ENCODE data around the gene FGF14.
A peak's percentile ranks its signal among the peaks of the same experiment; 100 is the strongest.

The FGF14 gene

GRCh38 chr13:101967781-101968180, 434.1 kb downstream of the FGF14 start:
- no peak for DNase-seq

GRCh38 chr13:101967216-101967615, 434.6 kb downstream of the FGF14 start:
- no peak for DNase-seq

DNA sequence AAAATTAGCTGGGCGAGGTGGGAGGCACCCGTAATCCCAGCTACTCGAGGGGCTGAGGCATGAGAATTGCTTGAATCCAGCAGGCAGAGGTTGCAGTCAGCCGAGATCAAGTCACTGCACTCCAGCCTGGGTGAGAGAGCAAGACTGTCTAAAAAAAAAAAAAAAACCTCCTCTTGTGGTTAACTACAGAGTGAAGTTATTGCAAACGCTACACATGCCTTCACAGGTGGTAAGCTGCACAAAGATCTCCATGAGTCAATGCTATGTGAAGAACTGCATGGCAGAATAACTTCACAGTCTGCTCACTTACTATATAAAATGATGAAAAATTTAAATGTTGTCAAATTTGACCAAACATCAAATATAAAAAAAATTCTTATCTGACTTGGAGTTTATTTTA, 436.8 kb downstream of the FGF14 start:
- DNase-seq, result no peak

DNA sequence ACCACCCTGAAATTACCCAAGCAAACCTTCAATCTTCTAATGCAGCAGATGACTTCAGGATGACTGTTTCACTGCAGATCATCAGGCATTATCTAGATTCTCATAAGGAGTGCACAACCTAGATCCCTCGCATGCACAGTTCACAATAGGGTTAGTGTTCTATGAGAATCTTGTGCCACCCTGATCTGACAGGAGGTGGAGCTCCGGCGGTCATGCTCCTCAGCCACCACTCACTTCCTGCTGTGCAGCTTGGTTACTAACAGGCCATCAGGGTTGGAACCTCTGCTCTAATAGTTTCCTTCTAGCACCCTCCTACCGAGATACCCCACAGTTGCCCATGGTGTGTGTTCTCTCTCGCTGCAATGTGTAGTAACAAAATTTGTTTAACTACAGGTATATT, 442.8 kb downstream of the FGF14 start:
- no peak for DNase-seq

DNA sequence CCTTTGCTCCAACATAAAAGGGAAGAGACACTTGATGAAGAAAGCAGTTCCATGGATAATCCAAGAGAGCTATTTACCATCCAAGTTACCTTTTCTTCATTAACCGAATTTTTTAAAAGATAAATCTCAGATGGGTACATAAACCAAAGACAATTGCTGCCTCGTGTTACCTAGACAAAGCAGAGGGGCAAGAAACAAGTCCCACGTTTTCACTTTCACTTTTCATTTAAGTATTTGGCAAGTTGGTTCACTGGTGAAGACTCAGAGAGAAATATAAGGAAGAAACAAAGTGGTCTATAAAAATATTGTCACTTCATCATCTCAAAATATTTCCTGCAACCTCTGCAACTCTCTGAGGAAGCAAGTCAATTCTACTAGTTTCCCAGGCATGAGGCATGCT, 446.1 kb downstream of the FGF14 start:
- no peak for DNase-seq

GRCh38 chr13:101951114-101951513, 450.7 kb downstream of the FGF14 start:
- no peak for DNase-seq

DNA sequence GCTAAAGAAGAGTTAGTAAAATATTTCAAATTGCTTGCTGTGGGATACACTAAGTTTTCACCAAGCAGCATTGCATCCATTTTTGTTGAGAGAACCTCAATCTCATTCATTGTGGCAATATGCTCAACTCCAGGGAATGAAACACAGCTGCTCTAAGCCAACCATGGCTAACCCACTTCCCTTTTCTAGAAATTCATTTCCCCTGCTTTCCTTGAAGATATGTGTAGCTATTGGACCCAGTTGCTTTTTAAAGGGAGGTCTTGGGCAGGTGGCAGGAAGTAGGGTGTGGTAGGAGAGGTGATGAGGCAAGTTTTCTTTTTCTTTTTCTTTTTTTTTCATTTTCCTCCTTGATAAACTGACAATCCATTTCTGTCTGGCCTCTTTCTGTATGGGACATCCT, 452.2 kb downstream of the FGF14 start:
- no peak for DNase-seq

GRCh38 chr13:101946401-101946800, 455.4 kb downstream of the FGF14 start:
- DNase-seq, result no peak

DNA sequence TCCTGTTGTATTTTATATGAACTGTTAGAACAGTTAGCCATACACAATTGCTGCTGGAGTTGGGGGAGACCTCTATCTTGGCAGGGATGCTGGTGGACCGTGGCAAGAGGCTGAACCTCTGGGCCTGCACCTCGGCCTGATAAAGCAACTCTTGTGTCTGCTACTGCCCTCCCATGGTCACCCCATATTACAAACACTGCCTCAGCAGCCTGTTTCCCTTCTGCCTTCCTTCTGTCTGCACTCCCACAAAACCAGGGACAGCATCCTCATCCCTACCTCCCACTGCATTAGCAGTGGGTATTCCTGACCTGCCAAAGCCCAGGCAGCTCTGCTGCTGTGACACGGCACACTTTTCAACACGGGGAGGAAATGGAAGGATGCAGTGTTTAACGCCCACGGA, 456.4 kb downstream of the FGF14 start:
- no peak for DNase-seq

GRCh38 chr13:101944521-101944920, 457.3 kb downstream of the FGF14 start:
- DNase-seq, result no peak

DNA sequence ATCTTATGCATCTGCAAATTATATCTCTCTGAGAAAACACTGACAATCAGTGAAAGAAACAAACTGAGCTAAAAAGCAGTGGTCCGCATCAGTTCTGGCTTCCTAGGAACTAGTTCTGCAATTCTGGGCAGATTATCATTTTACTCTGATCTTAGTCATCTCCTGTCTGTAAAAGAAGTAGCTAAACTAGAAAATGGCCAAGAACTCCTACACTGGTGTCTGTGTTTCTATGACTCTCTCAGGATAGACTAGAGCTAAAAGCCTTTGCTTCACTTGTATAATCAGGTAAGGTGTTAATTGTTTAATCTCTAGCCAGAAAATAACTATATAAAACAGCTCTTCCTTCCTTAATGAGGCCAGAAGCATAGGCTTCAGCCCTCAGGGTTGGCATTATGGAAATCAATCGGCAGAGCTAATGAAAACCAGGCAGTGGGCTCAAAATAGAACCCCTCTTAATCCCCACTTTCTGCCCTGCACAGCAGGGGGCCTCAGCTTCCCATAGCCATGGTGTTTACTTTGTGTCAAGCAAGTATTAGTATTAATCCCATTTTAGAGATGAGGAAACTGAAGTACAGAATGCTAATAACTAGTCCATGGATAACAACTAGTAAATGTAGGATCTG, 459.2 kb downstream of the FGF14 start:
- no peak for DNase-seq

DNA sequence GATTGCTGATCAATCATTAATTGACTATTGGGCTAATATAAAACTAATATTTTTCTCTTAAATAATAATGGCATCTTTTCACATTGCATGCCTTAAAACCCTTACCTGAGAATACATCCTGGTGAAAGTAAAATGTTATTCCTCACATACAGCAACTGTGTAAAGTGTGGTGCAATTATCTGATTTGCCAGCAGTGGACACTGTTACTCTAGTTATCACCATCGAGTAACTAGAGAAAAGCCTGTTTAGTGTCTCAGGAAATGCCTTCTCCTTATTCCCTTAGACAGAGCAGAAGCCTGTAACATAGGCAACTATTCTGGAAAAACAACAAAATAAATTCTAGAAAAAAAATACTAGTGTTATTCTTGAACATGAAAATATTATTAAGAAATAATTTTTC, 459.8 kb downstream of the FGF14 start:
- peak; percentile 86 for DNase-seq

- DNase-seq, result no peak
These were observed 460.6 kb downstream of the FGF14 start for GRCh38 chr13:101941095-101941783.

DNA sequence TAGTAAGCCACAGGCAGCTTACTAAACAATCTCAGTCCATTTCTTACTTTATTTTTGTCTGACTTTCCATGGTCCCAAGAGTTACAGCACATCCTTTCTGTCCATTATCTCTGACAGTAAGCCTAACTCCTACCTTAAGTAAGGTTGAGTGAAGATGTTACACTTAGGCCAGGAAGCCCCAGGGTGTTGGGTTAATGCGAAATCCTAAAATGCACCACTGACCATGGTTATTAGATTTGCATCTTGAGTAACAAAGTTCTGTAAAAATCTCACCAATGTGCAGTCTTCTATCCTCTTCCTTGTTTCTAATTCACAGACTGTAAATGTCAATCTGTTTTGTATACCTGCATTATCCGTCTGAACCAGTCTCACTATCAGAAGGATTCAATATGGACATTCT, 462.5 kb downstream of the FGF14 start:
- DNase-seq, result no peak

DNA sequence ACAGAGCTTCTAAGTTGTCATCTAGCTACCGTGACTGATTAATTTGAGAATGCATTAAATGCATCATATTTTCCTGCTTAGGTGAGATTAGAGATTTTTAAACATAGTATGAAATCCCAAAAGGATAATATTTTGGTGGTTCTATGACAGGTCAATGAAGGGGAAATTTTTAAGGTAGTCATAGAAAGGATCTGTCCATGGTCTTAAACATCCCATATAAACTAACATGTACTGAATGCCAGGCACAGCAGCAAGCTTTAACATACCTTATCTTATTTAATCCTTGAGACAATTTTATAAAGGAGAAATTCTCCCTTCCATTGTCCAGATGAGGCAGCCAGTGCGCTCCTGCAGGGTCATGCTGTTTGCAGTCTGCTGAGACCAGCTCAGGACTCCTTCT, 466.0 kb downstream of the FGF14 start:
- DNase-seq, result no peak

- DNase-seq, result no peak
These were observed 470.7 kb downstream of the FGF14 start for GRCh38 chr13:101931186-101931585.

DNA sequence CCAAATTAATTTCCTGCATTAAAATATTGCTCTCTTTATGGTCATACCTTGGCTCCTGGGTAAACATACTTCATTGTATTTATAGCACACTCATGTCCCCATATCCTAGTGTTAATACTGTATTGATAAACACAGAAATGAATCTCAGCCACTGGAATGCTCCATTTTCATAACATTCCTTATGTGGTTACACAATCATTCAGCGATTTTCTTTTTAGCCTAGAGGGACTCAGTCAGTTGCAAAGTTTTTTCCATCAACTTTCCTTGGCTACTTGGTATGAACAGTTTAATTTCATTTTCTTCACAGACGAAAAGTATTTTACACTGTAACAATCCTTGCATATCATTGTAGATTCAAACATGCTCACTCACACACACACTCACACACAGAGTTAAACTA, 471.5 kb downstream of the FGF14 start:
- no peak for DNase-seq

DNA sequence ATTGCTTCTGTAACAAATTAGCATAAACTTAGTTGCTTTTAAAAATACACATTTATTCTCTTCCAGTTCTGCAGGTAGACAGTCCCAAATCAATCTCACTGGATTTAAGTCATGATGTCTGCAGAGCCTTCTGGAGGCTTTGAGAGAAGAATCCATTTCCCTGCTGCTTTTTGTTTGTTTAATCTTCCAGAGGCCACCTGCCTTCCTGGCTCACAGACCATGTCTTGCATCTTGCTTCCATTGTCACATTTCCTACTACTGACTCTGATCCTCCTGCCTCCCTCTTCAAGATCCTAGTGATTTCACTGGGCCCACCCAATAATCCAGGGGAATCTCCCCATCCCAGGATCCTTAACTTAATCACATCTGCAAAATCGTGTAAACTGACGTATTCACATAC, 476.1 kb downstream of the FGF14 start:
- DNase-seq, result peak; percentile 76

GRCh38 chr13:101919541-101920181, 482.2 kb downstream of the FGF14 start:
- peak; percentile 72 for DNase-seq

DNA sequence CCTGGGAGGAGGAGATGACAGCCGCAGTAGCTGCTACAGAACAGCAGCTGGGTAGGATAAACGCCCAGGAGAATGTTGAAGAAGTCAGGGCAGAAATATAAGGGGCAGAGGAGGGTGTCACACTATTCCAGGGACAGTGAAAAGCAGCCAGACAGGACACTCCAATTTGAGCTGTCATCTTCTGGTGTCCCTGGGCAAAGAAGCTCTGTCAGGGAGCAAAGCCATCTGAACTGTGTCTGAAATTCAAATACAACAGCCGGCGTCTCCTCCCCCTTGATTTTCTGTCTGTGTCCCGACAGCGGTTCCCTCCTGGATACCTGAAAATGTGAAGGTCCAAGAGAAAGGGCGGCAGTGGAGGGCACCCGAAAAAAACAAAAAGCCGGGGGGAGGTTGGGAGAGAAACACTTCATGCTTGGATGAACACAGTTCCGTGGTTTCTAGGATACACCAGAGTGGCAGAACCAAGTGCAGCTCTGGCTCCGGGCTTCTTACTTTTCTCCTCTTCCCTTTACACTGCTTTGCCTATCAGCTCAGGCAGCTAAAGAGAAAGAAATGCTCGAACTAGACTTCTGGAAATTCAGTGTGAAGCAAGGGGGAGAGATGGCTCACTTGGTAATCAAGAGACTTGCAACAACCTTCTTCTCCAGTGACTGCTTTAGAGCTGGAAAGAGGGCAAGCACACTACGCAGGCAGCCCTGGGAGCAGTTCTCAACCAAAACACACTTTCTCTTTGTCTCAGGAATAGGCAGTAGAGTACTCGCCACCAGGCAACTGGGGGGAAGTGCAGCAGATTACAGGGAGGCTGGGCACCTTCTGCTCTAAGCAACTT, 483.8 kb downstream of the FGF14 start:
- peak; percentile 100 for DNase-seq

- peak; percentile 99 for DNase-seq
These were observed 484.4 kb downstream of the FGF14 start for GRCh38 chr13:101917475-101917810.

DNA sequence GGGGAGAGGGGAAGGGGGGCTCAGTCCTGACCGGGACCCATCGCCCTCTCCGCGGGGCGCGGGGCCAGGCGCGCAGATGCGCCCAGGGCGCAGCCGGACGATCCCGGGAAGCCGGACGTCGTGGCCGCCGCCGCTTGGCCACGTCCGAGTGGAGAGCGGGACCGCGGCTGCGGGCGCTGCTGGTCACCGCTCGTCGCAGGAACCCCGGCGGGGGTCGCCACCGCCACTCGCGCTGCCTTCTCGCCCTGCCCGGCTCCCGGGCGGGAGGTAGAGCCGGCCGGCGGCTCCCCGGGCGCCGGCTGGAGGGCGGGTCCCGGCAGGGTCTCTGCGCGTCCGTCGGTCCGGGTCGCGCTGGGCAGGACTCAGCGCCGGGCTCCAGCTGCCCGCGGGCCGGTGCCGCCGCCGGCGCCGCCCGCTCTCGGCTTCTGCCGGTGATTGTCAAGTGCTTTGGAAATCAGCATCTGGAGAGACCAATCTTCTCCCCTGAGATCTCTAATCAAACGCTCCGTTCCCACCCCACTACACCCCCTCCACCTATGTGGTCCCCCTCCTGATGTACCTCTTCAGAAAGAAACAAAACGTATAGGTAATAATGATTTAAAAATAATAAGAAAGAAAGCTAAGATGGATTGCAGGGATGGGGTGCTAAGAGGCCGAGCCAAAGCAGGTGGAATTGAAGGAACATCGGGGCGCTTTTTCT, 484.9 kb downstream of the FGF14 start:
- DNase-seq, result no peak
